Measurements from ENCODE around the gene CASP10.
"Not testable (repeated sequence)": the region's sequence is repeated elsewhere in the genome, so short reads cannot be mapped to it uniquely, and the experiment has no call there.

CASP10 gene

GRCh38 chr2:201156640-201157039 lies 26.3 kb upstream of the CASP10 start:
- no peak for DNase-seq

- no peak for DNase-seq
Measured at GRCh38 chr2:201157694-201158093, 25.2 kb upstream of the CASP10 start.

GRCh38 chr2:201158111-201158929 lies 24.6 kb upstream of the CASP10 start:
- DNase-seq, result peak; percentile 24

- no peak for DNase-seq
Measured at GRCh38 chr2:201164166-201164565, 18.8 kb upstream of the CASP10 start.

- no peak for DNase-seq
Measured at GRCh38 chr2:201167546-201167945, 15.4 kb upstream of the CASP10 start.

GRCh38 chr2:201168496-201168895 lies 14.4 kb upstream of the CASP10 start:
- not testable (repeated sequence) for DNase-seq

- DNase-seq, result peak; percentile 9
Measured at GRCh38 chr2:201171259-201171814, 11.6 kb upstream of the CASP10 start.

- no peak for DNase-seq
Measured at GRCh38 chr2:201172279-201172678, 10.7 kb upstream of the CASP10 start.

GRCh38 chr2:201174687-201175086 lies 8.3 kb upstream of the CASP10 start:
- DNase-seq, result no peak

GRCh38 chr2:201176081-201176481 lies 6.9 kb upstream of the CASP10 start:
- no peak for DNase-seq

- no peak for DNase-seq
Measured at GRCh38 chr2:201180010-201180409, 2.9 kb upstream of the CASP10 start.

GRCh38 chr2:201183365-201183727 lies 405 bp downstream of the CASP10 start:
- DNase-seq, result no peak

- DNase-seq, result not testable (repeated sequence)
Measured at GRCh38 chr2:201183835-201184234, 894 bp downstream of the CASP10 start.

GRCh38 chr2:201184248-201184647 lies 1.3 kb downstream of the CASP10 start:
- not testable (repeated sequence) for DNase-seq

GRCh38 chr2:201185863-201186262 lies 2.9 kb downstream of the CASP10 start:
- no peak for DNase-seq

- no peak for DNase-seq
Measured at GRCh38 chr2:201186982-201187381, 4.0 kb downstream of the CASP10 start.

GRCh38 chr2:201188449-201188848 lies 5.5 kb downstream of the CASP10 start:
- DNase-seq, result no peak

GRCh38 chr2:201191132-201191875 lies 8.4 kb downstream of the CASP10 start:
- DNase-seq, result no peak

GRCh38 chr2:201194097-201194496 lies 11.2 kb downstream of the CASP10 start:
- no peak for DNase-seq

- no peak for DNase-seq
Measured at GRCh38 chr2:201195331-201195730, 12.4 kb downstream of the CASP10 start.

GRCh38 chr2:201196003-201196402 lies 13.1 kb downstream of the CASP10 start:
- DNase-seq, result no peak

- DNase-seq, result no peak
Measured at GRCh38 chr2:201196803-201197202, 13.9 kb downstream of the CASP10 start.

- no peak for DNase-seq
Measured at GRCh38 chr2:201197781-201198180, 14.8 kb downstream of the CASP10 start.

GRCh38 chr2:201199847-201200246 lies 16.9 kb downstream of the CASP10 start:
- DNase-seq, result no peak
